Tibial artery (tissue), 4 donors: ENCODE results near the gene PPM1A.

ENCODE experiments used
- DNase-seq, 2 donors: peaks; one replicate each; pipeline ENCODE4 v3.0.0-alpha.2; 2019
- H3K27ac ChIP-seq, 2 donors: fragments of 200-600 bp; sonication (generic) in 1 of 2; 1 replicate in 1 of 2; 2 replicates in 1 of 2; pipeline ENCODE4 v1.5.1; 2018 to 2019; ENCODE audit warnings: mild to moderate bottlenecking in 1 of 2
- H3K27me3 ChIP-seq, 2 donors: fragments of 200-600 bp; sonication (generic) in 1 of 2; one replicate each; pipeline versions ENCODE4 v1.5.1 to v1.6.0; 2016 to 2019
- H3K36me3 ChIP-seq, 3 donors: fragments of 200-600 bp; sonication (generic) in 2 of 3; one replicate each; pipeline ENCODE4 v1.5.1; 2016 to 2019; ENCODE audit warnings: mild to moderate bottlenecking in 2 of 3
- H3K4me1 ChIP-seq, 4 donors: fragments of 200-600 bp; sonication (generic) in 2 of 4; 1 replicate in 3 of 4; 2 replicates in 1 of 4; pipeline ENCODE4 v1.5.1; 2016 to 2019
- H3K4me3 ChIP-seq, 2 donors: fragments of 200-600 bp; sonication (generic) in 1 of 2; 1 replicate in 1 of 2; 2 replicates in 1 of 2; pipeline ENCODE4 v1.5.1; 2018 to 2019; ENCODE audit warnings: mild to moderate bottlenecking in 2 of 2
- H3K9me3 ChIP-seq, 3 donors: fragments of 200-600 bp; sonication (generic) in 1 of 3; one replicate each; pipeline ENCODE4 v1.5.1; 2016 to 2019
- intact Hi-C: fragments of 100-400 bp; cut with DNase I; formaldehyde crosslinking; loops from one replicate; pipeline ENCODE4 v1.15.0; 2023; ENCODE audit warnings: low total_unique reads
- TF ChIP-seq, protein P1 (sequence below), 2 experiments: fragments of 200-600 bp in 1 of 2; fragments of 450-650 bp in 1 of 2; IDR thresholded peaks; one replicate each; pipeline ENCODE4 v1.5.1; 2017 to 2019; ENCODE audit warnings: antibody characterized with exemption in 2 of 2, mild to moderate bottlenecking in 1 of 2, moderate library complexity in 1 of 2

The PPM1A gene

GRCh38 chr14:60214415-60215126 is 34.5 kb upstream of the PPM1A start:
- no peaks in the 10 kb centered on the region for H3K27me3 ChIP-seq
- no peak for DNase-seq
- no peak overlapping the region for H3K4me3 ChIP-seq
- no peaks in the 10 kb centered on the region for H3K9me3 ChIP-seq
- no peak overlapping the region for H3K27ac ChIP-seq
- intact Hi-C loops = no loop called here
- H3K36me3 ChIP-seq = no peaks in the 10 kb centered on the region
- TF ChIP-seq, protein P1, sequence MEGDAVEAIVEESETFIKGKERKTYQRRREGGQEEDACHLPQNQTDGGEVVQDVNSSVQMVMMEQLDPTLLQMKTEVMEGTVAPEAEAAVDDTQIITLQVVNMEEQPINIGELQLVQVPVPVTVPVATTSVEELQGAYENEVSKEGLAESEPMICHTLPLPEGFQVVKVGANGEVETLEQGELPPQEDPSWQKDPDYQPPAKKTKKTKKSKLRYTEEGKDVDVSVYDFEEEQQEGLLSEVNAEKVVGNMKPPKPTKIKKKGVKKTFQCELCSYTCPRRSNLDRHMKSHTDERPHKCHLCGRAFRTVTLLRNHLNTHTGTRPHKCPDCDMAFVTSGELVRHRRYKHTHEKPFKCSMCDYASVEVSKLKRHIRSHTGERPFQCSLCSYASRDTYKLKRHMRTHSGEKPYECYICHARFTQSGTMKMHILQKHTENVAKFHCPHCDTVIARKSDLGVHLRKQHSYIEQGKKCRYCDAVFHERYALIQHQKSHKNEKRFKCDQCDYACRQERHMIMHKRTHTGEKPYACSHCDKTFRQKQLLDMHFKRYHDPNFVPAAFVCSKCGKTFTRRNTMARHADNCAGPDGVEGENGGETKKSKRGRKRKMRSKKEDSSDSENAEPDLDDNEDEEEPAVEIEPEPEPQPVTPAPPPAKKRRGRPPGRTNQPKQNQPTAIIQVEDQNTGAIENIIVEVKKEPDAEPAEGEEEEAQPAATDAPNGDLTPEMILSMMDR (IDR thresholded peaks at IDR 0.05) = no peak
- H3K4me1 ChIP-seq = peaks cover 0 to 22% (median 0%) of the 10 kb centered on the region in 4 donors

GRCh38 chr14:60215127-60215444 is 33.9 kb upstream of the PPM1A start:
- no peak for DNase-seq
- H3K9me3 ChIP-seq = no peaks in the 10 kb centered on the region
- H3K4me3 ChIP-seq = no peak overlapping the region
- peaks cover 0 to 22% (median 0%) of the 10 kb centered on the region in 4 donors for H3K4me1 ChIP-seq
- H3K27ac ChIP-seq = no peak overlapping the region
- no peaks in the 10 kb centered on the region for H3K36me3 ChIP-seq
- no peaks in the 10 kb centered on the region for H3K27me3 ChIP-seq
- intact Hi-C loops = no loop called here
- TF ChIP-seq, protein P1 (IDR thresholded peaks at IDR 0.05) = no peak

DNA sequence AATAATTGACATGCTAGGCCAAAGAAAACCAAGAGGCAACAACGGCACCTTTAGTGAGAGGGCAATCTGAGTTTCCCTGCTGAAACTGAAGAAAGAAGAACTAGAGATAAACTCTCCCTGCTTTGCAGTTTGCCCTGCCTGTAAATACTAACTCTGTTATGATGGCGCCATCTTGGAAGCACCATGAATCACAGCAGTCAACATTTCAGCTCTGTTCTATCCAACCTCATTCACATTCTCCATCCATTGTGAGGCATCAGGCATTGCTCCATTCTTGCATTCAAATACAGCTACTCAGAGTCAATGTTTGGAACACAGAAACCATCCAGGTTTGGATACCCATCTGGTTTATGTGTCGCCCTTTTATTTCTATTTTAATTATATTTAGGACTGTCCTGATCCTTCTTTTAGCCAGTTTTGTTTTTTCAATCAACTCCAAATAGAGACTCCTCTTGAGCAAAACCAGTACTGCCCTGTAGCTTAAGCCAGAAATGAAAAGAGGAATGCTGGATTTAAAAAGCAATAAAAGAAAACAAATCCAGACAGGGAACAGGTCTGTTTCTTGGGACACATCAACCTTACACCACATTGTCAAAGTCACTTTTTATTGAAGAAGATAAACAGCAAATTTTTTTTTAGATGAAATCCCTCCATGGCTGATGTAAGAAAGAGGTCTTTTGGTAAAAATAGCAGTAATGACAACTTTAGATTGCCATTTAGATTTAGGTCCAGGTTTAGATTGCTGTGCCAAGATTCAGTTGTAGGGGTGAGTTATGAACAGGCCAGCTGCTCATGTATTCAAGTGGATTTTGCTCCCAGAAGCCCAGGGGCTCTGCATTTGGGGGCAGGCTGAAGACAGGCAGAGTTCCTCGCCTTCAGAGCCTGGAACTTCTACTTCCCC is 33.3 kb upstream of the PPM1A start:
- intact Hi-C loops = no loop called here
- TF ChIP-seq, protein P1 (IDR thresholded peaks at IDR 0.05) = no peak
- Histone ChIP-seq H3K4me3 (no peak overlapping the region), H3K36me3 (no peaks in the 10 kb centered on the region), H3K9me3 (no peaks in the 10 kb centered on the region), H3K4me1 (peaks cover 0 to 22% (median 0%) of the 10 kb centered on the region in 4 donors), H3K27me3 (no peaks in the 10 kb centered on the region), H3K27ac (no peak overlapping the region)
- DNase-seq = no peak

- Histone ChIP-seq H3K4me1 (peaks cover 0 to 22% (median 0%) of the 10 kb centered on the region in 4 donors), H3K27me3 (no peaks in the 10 kb centered on the region), H3K4me3 (no peak overlapping the region), H3K27ac (no peak overlapping the region), H3K9me3 (no peaks in the 10 kb centered on the region), H3K36me3 (no peaks in the 10 kb centered on the region)
- DNase-seq = no peak
- TF ChIP-seq, protein P1 (IDR thresholded peaks at IDR 0.05) = no peak
- intact Hi-C loops = no loop called here
Observed at GRCh38 chr14:60217713-60218112, 31.3 kb upstream of the PPM1A start.

GRCh38 chr14:60220084-60220483 is 28.9 kb upstream of the PPM1A start:
- H3K4me3 ChIP-seq = no peak overlapping the region
- TF ChIP-seq, protein P1 (IDR thresholded peaks at IDR 0.05) = no peak
- peaks cover 0 to 18% (median 0%) of the 10 kb centered on the region in 4 donors for H3K4me1 ChIP-seq
- H3K27me3 ChIP-seq = no peaks in the 10 kb centered on the region
- DNase-seq = no peak
- no peak overlapping the region for H3K27ac ChIP-seq
- intact Hi-C loops = loop anchor here (5.0 kb wide), 1 partner anchor 187 kb away; no protein-coding TSS in a partner anchor
- H3K36me3 ChIP-seq = no peaks in the 10 kb centered on the region
- no peaks in the 10 kb centered on the region for H3K9me3 ChIP-seq
